Measurements from ENCODE around the gene MCEMP1.

DNA sequence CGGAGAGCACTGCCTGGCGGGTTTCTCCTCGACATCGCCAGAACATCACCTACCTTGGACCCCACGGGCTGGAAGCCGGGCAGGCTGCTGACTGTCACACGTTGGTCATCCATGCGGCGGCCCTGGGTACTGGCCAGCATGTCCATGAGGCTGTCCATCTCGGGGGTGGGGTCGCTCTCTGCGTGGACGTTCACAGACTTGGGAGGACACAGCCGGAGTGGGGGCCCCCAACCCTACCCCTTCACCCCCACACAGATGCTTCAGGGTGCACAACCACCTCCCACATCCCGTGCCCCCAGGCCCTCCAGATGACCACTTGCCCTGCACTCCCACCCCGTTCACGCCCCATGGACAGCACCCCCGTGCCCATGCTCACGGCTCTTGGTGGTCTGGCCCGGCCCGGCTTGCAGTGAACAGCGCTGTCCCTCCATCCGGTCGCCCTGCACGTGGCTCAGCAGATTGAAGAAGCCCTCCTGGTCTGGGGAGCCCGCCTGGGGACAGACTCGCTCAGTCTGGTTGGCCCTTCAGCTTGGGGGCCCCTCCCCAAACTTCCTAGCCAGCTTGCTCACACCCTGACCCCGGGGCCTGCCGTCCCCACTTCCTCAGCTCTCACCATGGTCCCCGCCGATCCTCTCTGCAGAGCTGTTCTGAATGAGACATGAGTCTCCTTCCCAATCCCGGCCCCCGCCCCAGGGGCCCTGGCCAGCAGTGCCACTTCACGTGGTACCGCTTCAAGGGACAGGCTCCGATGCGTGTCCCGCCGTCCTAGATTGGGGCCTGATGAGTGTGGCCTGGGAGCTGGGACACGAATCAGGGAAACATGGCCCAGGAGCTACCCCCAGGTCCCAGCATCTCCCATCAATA is 44.3 kb upstream of the MCEMP1 start:
- TF ChIP-seq CTCF (IDR thresholded peaks at IDR 0.05): no peak
- TF ChIP-seq POLR2A (IDR thresholded peaks at IDR 0.05): no peak
